KMS-11 (cell line): ENCODE results near the gene CLDN12.
"Not testable (repeated sequence)": the region's sequence is repeated elsewhere in the genome, so short reads cannot be mapped to it uniquely, and the experiment has no call there.

Experiments
- H2AFZ ChIP-seq: fragments of 200-600 bp; sonication (generic); 2 replicates; pipeline ENCODE4 v1.6.1; 2016; ENCODE audit warnings: antibody characterized with exemption, mixed run types, low read depth
- H3K27ac ChIP-seq: fragments of 200-600 bp; sonication (generic); 2 replicates; pipeline ENCODE4 v1.6.1; 2016; ENCODE audit warnings: mild to moderate bottlenecking, mixed run types
- H3K27me3 ChIP-seq: fragments of 200-600 bp; sonication (generic); 2 replicates; pipeline ENCODE4 v1.6.1; 2017; ENCODE audit warnings: mild to moderate bottlenecking, low read depth, mixed run types, moderate library complexity; ENCODE audit not compliant: insufficient read depth
- H3K36me3 ChIP-seq: fragments of 200-600 bp; sonication (generic); 2 replicates; pipeline ENCODE4 v1.6.1; 2017; ENCODE audit warnings: mild to moderate bottlenecking, mixed run types; ENCODE audit not compliant: insufficient read depth
- H3K4me1 ChIP-seq: fragments of 200-600 bp; sonication (generic); 2 replicates; pipeline ENCODE4 v1.6.1; 2016; ENCODE audit warnings: mild to moderate bottlenecking, low read depth, mixed run types; ENCODE audit not compliant: poor library complexity, severe bottlenecking
- H3K4me2 ChIP-seq: fragments of 200-600 bp; sonication (generic); 2 replicates; pipeline ENCODE4 v1.7.0; 2016; ENCODE audit warnings: mild to moderate bottlenecking, mixed run types
- H3K4me3 ChIP-seq: fragments of 200-600 bp; sonication (generic); IDR thresholded peaks from 2 replicates; pipeline ENCODE4 v1.6.1; 2017; ENCODE audit warnings: low read depth, low read length, mixed read lengths; ENCODE audit not compliant: insufficient read depth
- H3K79me2 ChIP-seq: fragments of 200-600 bp; sonication (generic); 2 replicates; pipeline ENCODE4 v1.6.1; 2016; ENCODE audit warnings: low read depth, mixed run types; ENCODE audit not compliant: insufficient read depth
- H3K9ac ChIP-seq: fragments of 200-600 bp; sonication (generic); 2 replicates; pipeline ENCODE4 v1.6.1; 2016; ENCODE audit warnings: mild to moderate bottlenecking, mixed run types
- H4K20me1 ChIP-seq: fragments of 200-600 bp; sonication (generic); 2 replicates; pipeline ENCODE4 v1.6.1; 2016; ENCODE audit warnings: mild to moderate bottlenecking, mixed run types; ENCODE audit not compliant: insufficient read depth
- CTCF ChIP-seq: fragments of 200-600 bp; sonication (generic); conservative IDR thresholded peaks from 2 replicates; pipeline ENCODE4 v1.6.1; 2017; ENCODE audit warnings: low read depth, mild to moderate bottlenecking, antibody characterized with exemption, low read length, moderate library complexity, mixed read lengths

CLDN12 gene

GRCh38 chr7:90459888-90460287, 56.6 kb downstream of the CLDN12 start:
- no peak overlapping the region for H2AFZ ChIP-seq
- peaks cover 4% of the 10 kb centered on the region for H3K4me1 ChIP-seq
- H3K36me3 ChIP-seq: no peaks in the 10 kb centered on the region
- H3K79me2 ChIP-seq: no peaks in the 10 kb centered on the region
- H3K9ac ChIP-seq: no peak overlapping the region
- no peak overlapping the region for H3K27ac ChIP-seq
- H4K20me1 ChIP-seq: no peaks in the 10 kb centered on the region
- TF ChIP-seq CTCF: no peak
- no peak overlapping the region for H3K4me3 ChIP-seq
- H3K4me2 ChIP-seq: no peak overlapping the region
- no peaks in the 10 kb centered on the region for H3K27me3 ChIP-seq

- Histone ChIP-seq H3K79me2 (no peaks in the 10 kb centered on the region), H3K36me3 (no peaks in the 10 kb centered on the region), H3K4me1 (no peaks in the 10 kb centered on the region), H3K4me3 (no peak overlapping the region), H3K27me3 (no peaks in the 10 kb centered on the region), H3K27ac (no peak overlapping the region), H3K4me2 (no peak overlapping the region), H2AFZ (no peak overlapping the region), H3K9ac (no peak overlapping the region), H4K20me1 (no peaks in the 10 kb centered on the region)
- TF ChIP-seq CTCF: no peak
Observed at GRCh38 chr7:90461219-90461618, 58.0 kb downstream of the CLDN12 start.

- H2AFZ ChIP-seq, H3K9ac ChIP-seq, H3K4me1 ChIP-seq, H3K4me3 ChIP-seq, H3K36me3 ChIP-seq, H4K20me1 ChIP-seq, H3K27ac ChIP-seq, H3K79me2 ChIP-seq, H3K27me3 ChIP-seq, H3K4me2 ChIP-seq: not testable (repeated sequence)
Observed at GRCh38 chr7:90463151-90463628, 59.9 kb downstream of the CLDN12 start.
